ENCODE results near the gene PPARG.
"Not testable (repeated sequence)": the region's sequence is repeated elsewhere in the genome, so short reads cannot be mapped to it uniquely, and the experiment has no call there.

PPARG gene

GRCh38 chr3:12442654-12443501 lies 154.0 kb downstream of the PPARG start:
- no peak for DNase-seq (ENCODE audit: low read depth)

DNA sequence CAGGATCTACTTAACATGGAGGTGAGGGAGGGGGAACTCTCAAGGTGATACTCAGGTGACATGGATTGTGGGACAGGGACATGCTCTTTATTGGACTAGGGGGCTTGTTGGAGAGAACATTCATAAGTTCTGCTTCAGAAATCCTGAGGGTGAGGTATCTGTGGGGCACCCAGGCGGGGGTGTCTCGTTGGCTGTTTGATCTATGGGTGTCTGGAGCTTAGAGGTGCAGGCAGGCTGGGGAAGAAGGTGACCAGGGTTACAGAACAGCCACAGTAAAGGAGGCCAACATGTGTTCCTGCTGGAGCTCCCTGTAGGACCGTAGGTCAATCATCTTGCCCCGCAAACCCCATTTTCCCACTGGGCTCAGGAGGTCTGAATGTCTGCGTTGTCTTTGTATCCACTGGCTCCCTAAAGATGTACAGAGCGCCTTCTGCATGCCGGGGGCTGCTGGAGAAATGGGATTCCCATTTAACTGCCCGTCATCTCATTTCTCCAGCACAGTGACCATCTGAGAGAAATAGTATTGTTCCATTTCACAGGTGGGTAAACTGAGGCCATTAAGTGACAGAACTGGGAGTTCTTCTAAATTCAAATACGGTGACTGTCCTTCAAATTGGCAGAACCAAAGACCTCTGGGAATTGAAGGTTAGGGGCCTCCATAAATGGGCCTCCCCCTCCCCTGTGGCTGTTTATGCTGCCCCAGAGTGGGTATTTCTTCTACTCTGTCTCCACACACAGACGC lies 155.1 kb downstream of the PPARG start:
- no peak for DNase-seq (ENCODE audit: low read depth)

DNA sequence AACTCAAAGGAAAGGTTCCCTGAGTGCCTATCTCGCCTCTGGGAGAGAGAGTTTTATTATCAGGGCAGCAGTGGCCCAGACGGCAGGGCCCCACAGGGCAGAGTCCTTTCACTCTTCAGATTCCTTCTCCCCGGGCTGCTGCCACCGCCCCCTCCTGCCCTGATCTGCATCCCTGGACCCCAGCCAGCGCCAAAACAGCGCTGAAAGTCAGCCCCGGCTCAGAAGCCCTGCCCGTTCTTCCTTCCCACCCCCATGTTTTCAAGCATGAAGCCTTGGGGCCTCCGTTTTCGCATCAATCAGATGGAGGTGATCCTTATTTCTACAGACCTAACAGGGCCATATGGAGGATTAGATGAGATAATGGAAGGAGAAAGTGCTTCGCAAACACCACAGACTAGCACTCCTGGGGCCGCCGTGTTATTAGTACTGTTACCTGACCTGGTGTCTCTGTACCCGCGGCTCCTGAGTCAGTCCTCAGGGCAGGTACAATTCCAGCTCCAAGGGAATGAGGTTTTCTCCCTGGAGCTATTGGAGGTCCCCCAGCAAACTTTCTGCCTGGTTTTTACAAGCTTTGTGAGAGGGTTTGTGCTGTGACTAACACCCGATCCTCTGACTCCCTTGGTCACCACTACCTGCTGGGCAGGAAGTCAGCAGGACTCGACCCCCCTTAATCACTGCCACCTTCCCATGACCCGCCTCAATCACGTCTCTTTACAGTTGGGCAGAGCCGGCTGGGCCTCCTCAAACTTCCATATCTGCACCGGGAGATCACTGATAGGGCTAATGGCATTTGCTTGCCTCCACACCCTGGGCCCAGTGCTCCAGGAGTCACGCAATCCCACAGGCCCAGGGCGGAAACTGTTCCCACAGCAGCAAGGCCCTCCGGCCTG lies 156.0 kb downstream of the PPARG start:
- no peak for DNase-seq (ENCODE audit: low read depth)

GRCh38 chr3:12445523-12446240 lies 156.8 kb downstream of the PPARG start:
- no peak for DNase-seq (ENCODE audit: low read depth)

GRCh38 chr3:12446298-12446697 lies 157.4 kb downstream of the PPARG start:
- DNase-seq (ENCODE audit: low read depth): no peak

- no peak for DNase-seq (ENCODE audit: low read depth)
These were observed 158.2 kb downstream of the PPARG start for GRCh38 chr3:12447075-12447474.

DNA sequence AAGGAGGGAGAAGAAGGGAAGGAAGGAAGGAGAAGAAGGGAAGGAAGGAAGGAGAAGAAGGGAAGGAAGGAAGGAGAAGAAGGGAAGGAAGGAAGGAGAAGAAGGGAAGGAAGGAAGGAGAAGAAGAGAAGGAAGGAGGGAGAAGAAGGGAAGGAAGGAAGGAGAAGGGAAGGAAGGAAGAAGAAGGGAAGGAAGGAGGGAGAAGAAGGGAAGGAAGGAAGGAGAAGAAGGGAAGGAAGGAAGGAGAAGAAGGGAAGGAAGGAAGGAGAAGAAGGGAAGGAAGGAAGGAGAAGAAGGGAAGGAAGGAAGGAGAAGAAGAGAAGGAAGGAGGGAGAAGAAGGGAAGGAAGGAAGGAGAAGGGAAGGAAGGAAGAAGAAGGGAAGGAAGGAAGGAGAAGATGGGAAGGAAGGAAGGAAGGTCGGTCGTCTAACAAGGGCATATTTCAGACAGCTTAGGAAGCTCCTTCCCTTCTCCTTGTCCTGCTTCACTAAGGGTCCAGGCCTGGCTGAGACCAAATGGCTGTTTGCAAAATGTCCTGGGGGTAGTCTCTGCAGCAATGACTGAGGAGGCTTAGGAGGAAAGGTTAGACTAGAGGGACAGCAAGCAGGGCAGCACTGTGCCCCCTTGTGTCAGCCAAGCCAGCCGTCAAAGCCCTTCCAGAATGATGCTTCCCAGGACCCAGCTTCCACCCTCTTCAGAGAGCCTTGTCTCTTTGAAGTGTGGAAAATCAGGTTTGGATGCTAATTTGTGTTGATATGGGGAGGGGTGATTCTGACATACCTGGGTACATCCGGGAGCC lies 159.7 kb downstream of the PPARG start:
- DNase-seq (ENCODE audit: low read depth): not testable (repeated sequence)

- DNase-seq (ENCODE audit: low read depth): no peak
These were observed 161.2 kb downstream of the PPARG start for GRCh38 chr3:12449889-12450682.

- DNase-seq (ENCODE audit: low read depth): no peak
These were observed 162.6 kb downstream of the PPARG start for GRCh38 chr3:12451481-12451880.

DNA sequence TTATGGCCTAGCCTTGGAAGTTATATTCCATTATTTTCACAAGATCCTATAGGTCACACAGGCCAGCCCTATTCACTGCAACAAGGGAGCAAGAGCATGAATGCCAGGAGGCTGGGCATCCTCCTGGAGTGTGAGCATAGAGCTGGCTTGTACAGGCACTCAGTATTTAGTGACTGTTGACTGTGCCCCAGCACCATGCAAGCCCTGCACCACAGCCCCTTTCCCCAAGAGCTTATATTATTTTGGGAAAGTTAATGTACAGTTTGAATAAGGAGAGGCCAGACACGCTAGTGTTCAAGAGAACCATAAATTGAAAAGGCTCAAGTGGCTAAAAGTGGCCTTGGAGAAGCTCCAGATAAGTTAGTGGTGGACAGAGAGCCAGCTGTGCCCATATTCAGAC lies 163.1 kb downstream of the PPARG start:
- no peak for DNase-seq (ENCODE audit: low read depth)

GRCh38 chr3:12452361-12453330 lies 163.8 kb downstream of the PPARG start:
- DNase-seq (ENCODE audit: low read depth): no peak

DNA sequence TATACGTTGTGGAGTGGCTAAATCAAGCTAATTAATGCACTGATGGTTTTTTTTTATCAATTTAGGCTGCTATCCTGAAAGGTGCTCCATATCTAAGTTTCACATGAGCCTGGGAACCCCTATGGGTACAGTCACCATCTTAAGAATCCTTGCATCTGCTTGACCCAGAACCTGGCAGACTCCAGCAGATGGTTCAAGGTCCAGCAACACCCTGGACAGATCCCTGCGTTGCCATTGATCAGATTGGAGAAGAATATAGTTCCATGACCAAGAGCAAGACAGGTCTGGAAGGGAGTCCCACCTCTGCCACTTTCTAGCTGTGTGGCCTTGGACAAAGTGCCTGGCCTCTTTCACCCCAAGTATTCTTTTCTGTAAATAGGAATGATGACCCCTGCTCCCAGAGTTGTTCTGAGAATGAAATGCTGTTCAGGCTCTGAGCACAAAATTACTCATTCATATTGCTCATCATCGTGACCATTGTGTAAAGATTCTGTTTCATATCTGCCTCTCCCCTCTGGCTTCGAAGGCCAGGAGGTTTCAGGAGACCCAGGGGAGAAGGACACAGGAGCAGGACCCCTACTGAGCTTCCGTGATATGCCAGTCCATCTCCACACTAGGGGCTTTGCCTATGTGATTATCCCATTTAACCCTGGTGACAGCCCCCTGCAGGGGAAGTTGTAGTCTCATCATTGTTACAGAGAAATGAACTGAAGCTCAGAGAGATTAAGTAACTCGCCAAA lies 165.4 kb downstream of the PPARG start:
- no peak for DNase-seq (ENCODE audit: low read depth)

DNA sequence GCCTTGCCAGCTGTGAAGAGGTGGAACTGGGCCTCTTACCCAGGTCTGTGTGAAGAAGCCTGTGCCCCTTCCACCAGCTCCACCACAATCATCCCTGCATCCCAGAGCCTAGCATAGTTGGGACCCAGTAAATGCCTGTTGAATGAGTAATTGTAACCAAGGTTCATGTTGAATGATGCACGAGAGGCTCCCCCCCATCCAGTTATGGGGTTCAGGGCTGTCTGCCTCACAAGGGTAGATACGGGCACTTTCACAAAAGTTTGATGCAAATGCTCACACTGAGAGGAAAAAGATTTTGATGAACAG lies 165.9 kb downstream of the PPARG start:
- DNase-seq (ENCODE audit: low read depth): no peak

DNA sequence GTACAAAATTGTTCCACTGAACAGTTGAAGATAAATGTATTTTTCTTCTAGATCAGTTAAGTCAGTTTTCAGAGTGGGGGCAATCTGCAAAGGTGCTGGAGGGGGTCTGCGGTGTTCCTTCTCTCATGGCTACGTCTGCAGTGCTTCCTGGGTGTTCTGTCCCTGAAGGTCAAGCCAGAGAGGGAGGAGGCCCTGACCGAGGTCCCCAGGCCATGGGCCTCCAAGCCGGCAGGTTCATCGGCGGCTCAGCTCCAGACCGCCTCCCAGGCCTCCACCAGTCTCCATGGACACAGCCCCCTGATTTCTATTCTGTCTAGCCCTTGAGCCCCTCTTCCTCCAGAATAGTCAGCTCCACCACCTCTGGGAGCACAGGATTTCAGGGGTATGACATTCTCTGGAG lies 166.9 kb downstream of the PPARG start:
- no peak for DNase-seq (ENCODE audit: low read depth)

- DNase-seq (ENCODE audit: low read depth): no peak
These were observed 167.6 kb downstream of the PPARG start for GRCh38 chr3:12456441-12456840.

- DNase-seq (ENCODE audit: low read depth): not testable (repeated sequence)
These were observed 168.5 kb downstream of the PPARG start for GRCh38 chr3:12457380-12457779.

DNA sequence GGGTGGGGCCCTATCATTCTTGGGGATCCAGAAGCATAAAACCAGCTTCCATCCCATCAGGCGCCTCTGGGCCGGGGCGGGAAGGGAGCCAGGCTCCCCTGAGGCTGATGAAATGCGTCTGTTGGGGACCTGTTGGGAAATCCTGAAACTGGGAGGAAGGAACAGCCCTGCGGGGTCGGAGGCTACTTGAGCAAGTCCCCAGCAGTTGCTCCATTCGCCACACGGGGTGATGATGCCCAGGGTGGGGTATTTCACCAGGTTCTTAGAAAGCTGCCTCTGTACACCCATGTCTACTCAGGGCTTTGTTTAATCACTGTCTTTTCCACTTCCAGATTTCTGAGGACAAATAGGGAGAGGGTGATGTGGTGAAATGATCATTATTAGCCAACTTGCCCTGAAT lies 170.0 kb downstream of the PPARG start:
- no peak for DNase-seq (ENCODE audit: low read depth)

DNA sequence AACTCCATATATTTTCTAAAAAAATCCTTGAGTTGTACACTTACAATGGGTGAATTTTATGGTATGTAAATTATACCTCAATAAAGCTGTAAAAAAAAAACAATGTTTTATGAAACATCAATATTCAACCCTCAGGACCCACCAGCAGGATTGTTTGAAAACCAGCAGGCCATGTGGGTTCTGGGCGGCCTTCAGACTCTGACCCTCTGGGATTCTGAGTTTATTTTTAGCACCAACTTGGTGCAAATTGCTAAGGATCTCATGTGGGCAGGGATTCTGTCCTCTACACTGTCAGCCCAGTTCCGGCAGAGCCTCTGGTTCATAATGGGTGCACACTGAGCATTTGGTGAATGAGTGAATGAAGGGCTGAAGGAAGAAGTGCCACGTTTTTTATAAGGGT lies 171.3 kb downstream of the PPARG start:
- DNase-seq (ENCODE audit: low read depth): no peak

All from non-pigmented ciliary epithelial cell (primary cell).